Measurements from ENCODE around the gene S1PR4. TPM values are rescaled to one million over a fixed set of nuclear protein-coding genes. Genes with fewer than 3 reads are reported as not detected.

The S1PR4 gene
- total and polyA plus RNA-seq, 9 of the 15 experiments (the other 6 are each of a cell fraction or from before 2014, with no cell fraction given) = 0.27 TPM; not detected in 8

DNA sequence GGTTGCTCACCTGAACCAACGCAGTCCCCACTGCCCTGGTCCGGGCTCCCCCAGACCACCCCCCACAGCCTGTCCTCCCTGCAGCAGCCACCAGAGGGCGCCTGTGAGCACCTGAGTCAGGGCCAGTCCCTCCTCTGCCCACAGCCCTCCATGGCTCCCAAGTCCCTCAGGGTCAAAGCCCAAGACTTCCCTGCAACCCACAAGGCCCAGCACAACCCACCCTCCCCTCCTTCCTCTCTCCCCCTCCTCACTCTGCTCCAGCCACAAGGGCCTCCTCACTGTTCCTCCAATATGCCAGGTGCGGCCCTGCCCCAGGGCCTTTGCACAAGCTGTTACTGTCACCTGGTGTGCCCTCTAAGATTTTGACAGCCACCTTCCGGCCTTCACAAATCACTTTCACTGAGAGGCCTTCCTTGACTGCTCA, 31.9 kb upstream of the S1PR4 start (continued):
- TF ChIP-seq, protein P1, sequence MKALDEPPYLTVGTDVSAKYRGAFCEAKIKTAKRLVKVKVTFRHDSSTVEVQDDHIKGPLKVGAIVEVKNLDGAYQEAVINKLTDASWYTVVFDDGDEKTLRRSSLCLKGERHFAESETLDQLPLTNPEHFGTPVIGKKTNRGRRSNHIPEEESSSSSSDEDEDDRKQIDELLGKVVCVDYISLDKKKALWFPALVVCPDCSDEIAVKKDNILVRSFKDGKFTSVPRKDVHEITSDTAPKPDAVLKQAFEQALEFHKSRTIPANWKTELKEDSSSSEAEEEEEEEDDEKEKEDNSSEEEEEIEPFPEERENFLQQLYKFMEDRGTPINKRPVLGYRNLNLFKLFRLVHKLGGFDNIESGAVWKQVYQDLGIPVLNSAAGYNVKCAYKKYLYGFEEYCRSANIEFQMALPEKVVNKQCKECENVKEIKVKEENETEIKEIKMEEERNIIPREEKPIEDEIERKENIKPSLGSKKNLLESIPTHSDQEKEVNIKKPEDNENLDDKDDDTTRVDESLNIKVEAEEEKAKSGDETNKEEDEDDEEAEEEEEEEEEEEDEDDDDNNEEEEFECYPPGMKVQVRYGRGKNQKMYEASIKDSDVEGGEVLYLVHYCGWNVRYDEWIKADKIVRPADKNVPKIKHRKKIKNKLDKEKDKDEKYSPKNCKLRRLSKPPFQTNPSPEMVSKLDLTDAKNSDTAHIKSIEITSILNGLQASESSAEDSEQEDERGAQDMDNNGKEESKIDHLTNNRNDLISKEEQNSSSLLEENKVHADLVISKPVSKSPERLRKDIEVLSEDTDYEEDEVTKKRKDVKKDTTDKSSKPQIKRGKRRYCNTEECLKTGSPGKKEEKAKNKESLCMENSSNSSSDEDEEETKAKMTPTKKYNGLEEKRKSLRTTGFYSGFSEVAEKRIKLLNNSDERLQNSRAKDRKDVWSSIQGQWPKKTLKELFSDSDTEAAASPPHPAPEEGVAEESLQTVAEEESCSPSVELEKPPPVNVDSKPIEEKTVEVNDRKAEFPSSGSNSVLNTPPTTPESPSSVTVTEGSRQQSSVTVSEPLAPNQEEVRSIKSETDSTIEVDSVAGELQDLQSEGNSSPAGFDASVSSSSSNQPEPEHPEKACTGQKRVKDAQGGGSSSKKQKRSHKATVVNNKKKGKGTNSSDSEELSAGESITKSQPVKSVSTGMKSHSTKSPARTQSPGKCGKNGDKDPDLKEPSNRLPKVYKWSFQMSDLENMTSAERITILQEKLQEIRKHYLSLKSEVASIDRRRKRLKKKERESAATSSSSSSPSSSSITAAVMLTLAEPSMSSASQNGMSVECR (CRISPR knock-in tag; IDR thresholded peaks at IDR 0.05) = no peak
- TF ChIP-seq SMARCA5 (IDR thresholded peaks at IDR 0.05) (peak; percentile 100), SAP30 (IDR thresholded peaks at IDR 0.05; ENCODE audit: borderline replicate concordance, insufficient read depth, low read depth, low read length, poor library complexity, severe bottlenecking) (no peak), MIER1 (IDR thresholded peaks at IDR 0.05; ENCODE audit: low read depth) (no peak), POLR2AphosphoS2 (IDR thresholded peaks at IDR 0.05; ENCODE audit: low read length) (no peak), PHF21A (IDR thresholded peaks at IDR 0.05; ENCODE audit: borderline replicate concordance, low read depth) (no peak), HEY1 (CRISPR knock-in tag; IDR thresholded peaks at IDR 0.05; ENCODE audit: borderline replicate concordance) (no peak), KLF6 (CRISPR knock-in tag; IDR thresholded peaks at IDR 0.05; ENCODE audit: borderline replicate concordance) (no peak), ZNF589 (CRISPR knock-in tag; IDR thresholded peaks at IDR 0.05; ENCODE audit: low read depth) (no peak), ZZZ3 (IDR thresholded peaks at IDR 0.05) (no peak), ZNF707 (CRISPR knock-in tag; conservative IDR thresholded peaks at IDR 0.05) (no peak), SAFB2 (IDR thresholded peaks at IDR 0.05; ENCODE audit: borderline replicate concordance, low read depth, low read length, severe bottlenecking) (no peak), SMC3 (conservative IDR thresholded peaks at IDR 0.05; ENCODE audit: insufficient read depth, low read depth, low read length) (peak; percentile 71), DACH1 (IDR thresholded peaks at IDR 0.05; ENCODE audit: partially characterized antibody) (peak; percentile 57), MLX (CRISPR knock-in tag; conservative IDR thresholded peaks at IDR 0.05) (no peak), NCOR1 (IDR thresholded peaks at IDR 0.05) (0 out of 2 replicates have a peak, but pooled peaks have one; percentile 20), ZNF354B (CRISPR knock-in tag; IDR thresholded peaks at IDR 0.05) (no peak), MBD2 (IDR thresholded peaks at IDR 0.05; ENCODE audit: borderline replicate concordance, low read depth) (no peak)
- TF ChIP-seq, protein P2, sequence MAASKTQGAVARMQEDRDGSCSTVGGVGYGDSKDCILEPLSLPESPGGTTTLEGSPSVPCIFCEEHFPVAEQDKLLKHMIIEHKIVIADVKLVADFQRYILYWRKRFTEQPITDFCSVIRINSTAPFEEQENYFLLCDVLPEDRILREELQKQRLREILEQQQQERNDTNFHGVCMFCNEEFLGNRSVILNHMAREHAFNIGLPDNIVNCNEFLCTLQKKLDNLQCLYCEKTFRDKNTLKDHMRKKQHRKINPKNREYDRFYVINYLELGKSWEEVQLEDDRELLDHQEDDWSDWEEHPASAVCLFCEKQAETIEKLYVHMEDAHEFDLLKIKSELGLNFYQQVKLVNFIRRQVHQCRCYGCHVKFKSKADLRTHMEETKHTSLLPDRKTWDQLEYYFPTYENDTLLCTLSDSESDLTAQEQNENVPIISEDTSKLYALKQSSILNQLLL (CRISPR knock-in tag; IDR thresholded peaks at IDR 0.05; ENCODE audit: borderline replicate concordance) = no peak
- TF ChIP-seq, protein P3, sequence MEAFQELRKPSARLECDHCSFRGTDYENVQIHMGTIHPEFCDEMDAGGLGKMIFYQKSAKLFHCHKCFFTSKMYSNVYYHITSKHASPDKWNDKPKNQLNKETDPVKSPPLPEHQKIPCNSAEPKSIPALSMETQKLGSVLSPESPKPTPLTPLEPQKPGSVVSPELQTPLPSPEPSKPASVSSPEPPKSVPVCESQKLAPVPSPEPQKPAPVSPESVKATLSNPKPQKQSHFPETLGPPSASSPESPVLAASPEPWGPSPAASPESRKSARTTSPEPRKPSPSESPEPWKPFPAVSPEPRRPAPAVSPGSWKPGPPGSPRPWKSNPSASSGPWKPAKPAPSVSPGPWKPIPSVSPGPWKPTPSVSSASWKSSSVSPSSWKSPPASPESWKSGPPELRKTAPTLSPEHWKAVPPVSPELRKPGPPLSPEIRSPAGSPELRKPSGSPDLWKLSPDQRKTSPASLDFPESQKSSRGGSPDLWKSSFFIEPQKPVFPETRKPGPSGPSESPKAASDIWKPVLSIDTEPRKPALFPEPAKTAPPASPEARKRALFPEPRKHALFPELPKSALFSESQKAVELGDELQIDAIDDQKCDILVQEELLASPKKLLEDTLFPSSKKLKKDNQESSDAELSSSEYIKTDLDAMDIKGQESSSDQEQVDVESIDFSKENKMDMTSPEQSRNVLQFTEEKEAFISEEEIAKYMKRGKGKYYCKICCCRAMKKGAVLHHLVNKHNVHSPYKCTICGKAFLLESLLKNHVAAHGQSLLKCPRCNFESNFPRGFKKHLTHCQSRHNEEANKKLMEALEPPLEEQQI (IDR thresholded peaks at IDR 0.05) = peak; percentile 73; the same call in 1 of the 2 replicates

Data from K562 (cell line).